Sigmoid colon (tissue), 7 donors: Measurements from ENCODE around the gene CASQ2. TPM values are rescaled to one million over a fixed set of nuclear protein-coding genes. Genes with fewer than 3 reads are reported as not detected.

Source experiments
- DNase-seq: peaks from one replicate; pipeline ENCODE4 v3.0.0-alpha.2; 2019
- H3K27ac ChIP-seq, 4 donors: fragments of 200-600 bp; sonication (generic); one replicate each; pipeline ENCODE4 v1.5.1; 2016 to 2019; ENCODE audit warnings: mild to moderate bottlenecking in 1 of 4
- H3K27me3 ChIP-seq, 3 donors: fragments of 200-600 bp; sonication (generic); one replicate each; pipeline ENCODE4 v1.5.1; 2019; ENCODE audit warnings: mild to moderate bottlenecking in 1 of 3
- H3K36me3 ChIP-seq, 4 donors: fragments of 200-600 bp; sonication (generic); one replicate each; pipeline ENCODE4 v1.5.1; 2016 to 2019
- H3K4me1 ChIP-seq, 4 donors: fragments of 200-600 bp; sonication (generic); one replicate each; pipeline ENCODE4 v1.5.1; 2017 to 2019
- H3K4me3 ChIP-seq, 4 donors: fragments of 200-600 bp; sonication (generic); one replicate each; pipeline ENCODE4 v1.5.1; 2017 to 2019; ENCODE audit warnings: mild to moderate bottlenecking in 2 of 4, moderate library complexity in 1 of 4
- H3K9me3 ChIP-seq, 4 donors: fragments of 200-600 bp in 3 of 4; sonication (generic) in 3 of 4; one replicate each; pipeline versions ENCODE4 v1.5.1 to v1.6.1; 2013 to 2019
- EP300 ChIP-seq, 4 donors: sonication (generic); formaldehyde crosslinking; IDR thresholded peaks; one replicate each; pipeline ENCODE4 v1.6.1; 2017; ENCODE audit warnings: antibody characterized with exemption in 4 of 4
- POLR2A ChIP-seq, 2 donors: fragments of 450-650 bp; IDR thresholded peaks; one replicate each; pipeline ENCODE4 v1.6.1; 2016; ENCODE audit warnings: antibody characterized with exemption in 2 of 2, mild to moderate bottlenecking in 2 of 2, moderate library complexity in 2 of 2
- POLR2AphosphoS5 ChIP-seq, 4 donors: sonication (generic); formaldehyde crosslinking; IDR thresholded peaks; one replicate each; pipeline ENCODE4 v1.6.1; 2017; ENCODE audit warnings: antibody characterized with exemption in 4 of 4
- WGBS, 2 donors: extraction: QIAGEN DNeasy Blood & Tissue Kit; methylation state at CpG; one replicate each; pipeline ENCODE4 v1.1.7; 2013; 5-methylcytosine and 5-hydroxymethylcytosine counted together
- intact Hi-C: fragments of 100-400 bp; cut with DNase I; formaldehyde crosslinking; loops from one replicate; pipeline ENCODE4 v1.15.1; 2023
- polyA plus RNA-seq, 3 donors: library from polyadenylated mRNA; stranded (reverse); fragments of 200-250 nt; gene quantifications; one replicate each; pipeline ENCODE4 v1.2.3, GENCODE V29; 2013
- total RNA-seq, 4 donors: library from RNA; depleted of rRNA; stranded (reverse); fragments of >200 nt; gene quantifications; one replicate each; pipeline ENCODE4 v1.1.0, GENCODE V29; 2016
- TF ChIP-seq, protein P1 (sequence below), 4 experiments: fragments of 450-650 bp in 3 of 4; fragments of 200-600 bp in 1 of 4; IDR thresholded peaks; one replicate each; pipeline ENCODE4 v1.5.1; 2016 to 2019; ENCODE audit warnings: antibody characterized with exemption in 4 of 4, mild to moderate bottlenecking in 3 of 4, moderate library complexity in 2 of 4
- donor health status: healthy with polysubstance abuse.
- donor health status: Bipolar disorder and iron deficiency.
- donor health status: healthy.

CASQ2 gene
- total and polyA plus RNA-seq, 7 donors = 0.46 to 160 (median 58.3) TPM

DNA sequence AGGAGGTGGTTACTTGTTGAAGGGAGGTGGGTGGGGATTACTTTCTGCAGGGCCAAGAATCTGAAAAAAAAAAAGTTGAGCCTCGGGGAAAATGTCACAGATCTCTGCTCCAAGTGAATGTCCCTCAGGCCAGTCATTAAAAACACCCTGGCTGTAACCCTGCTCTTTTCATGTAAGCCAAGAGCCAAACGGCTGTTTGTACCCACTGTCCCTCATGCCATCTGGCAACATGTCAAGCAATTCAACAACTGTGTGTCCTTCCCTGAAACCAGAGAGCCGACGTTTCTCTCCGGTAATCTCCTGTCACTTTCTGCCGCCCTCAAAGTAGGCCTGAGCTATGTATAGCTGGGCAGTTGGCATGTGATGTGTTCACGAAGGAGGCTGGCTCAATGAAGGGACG is 14.7 kb downstream of the CASQ2 start:
- H3K27me3 ChIP-seq = no peaks in the 10 kb centered on the region
- no peak for DNase-seq
- no peaks in the 10 kb centered on the region for H3K36me3 ChIP-seq
- H3K4me3 ChIP-seq = no peak overlapping the region
- H3K9me3 ChIP-seq = no peaks in the 10 kb centered on the region
- 53 to 65% methylated on average over 8 of the region's 8 CpGs for WGBS, 2 donors
- H3K4me1 ChIP-seq = peaks cover 0 to 92% (median 67%) of the 10 kb centered on the region in 4 donors
- H3K27ac ChIP-seq = peak overlapping the region in 3 of 4 donors; percentile 30 to 62 (median 53)
- TF ChIP-seq EP300 (IDR thresholded peaks at IDR 0.05) (no peak), POLR2AphosphoS5 (IDR thresholded peaks at IDR 0.05) (peak in 2 of 4 donors; percentile 14 to 15)
- TF ChIP-seq, protein P1, sequence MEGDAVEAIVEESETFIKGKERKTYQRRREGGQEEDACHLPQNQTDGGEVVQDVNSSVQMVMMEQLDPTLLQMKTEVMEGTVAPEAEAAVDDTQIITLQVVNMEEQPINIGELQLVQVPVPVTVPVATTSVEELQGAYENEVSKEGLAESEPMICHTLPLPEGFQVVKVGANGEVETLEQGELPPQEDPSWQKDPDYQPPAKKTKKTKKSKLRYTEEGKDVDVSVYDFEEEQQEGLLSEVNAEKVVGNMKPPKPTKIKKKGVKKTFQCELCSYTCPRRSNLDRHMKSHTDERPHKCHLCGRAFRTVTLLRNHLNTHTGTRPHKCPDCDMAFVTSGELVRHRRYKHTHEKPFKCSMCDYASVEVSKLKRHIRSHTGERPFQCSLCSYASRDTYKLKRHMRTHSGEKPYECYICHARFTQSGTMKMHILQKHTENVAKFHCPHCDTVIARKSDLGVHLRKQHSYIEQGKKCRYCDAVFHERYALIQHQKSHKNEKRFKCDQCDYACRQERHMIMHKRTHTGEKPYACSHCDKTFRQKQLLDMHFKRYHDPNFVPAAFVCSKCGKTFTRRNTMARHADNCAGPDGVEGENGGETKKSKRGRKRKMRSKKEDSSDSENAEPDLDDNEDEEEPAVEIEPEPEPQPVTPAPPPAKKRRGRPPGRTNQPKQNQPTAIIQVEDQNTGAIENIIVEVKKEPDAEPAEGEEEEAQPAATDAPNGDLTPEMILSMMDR (IDR thresholded peaks at IDR 0.05) = no peak
- intact Hi-C loops = no loop called here

DNA sequence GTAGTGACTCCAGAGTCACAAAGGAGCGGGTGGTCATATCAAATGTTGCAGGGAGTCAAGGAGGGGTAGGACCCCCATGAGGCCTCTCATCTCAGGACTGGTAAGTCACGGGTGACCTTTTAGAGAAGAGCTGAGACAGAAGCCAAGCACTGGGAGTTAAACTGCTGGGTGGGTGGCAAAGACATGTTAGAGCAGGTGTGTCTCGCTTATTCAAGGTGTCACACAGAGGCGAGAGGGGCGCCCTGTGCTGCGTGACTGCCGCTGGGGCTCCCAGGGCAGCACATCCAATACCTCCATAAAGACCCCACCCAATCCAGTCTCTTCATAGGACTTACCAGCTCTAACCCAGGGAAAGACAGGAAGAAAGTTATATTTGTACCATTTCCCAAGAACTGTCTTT is 15.2 kb downstream of the CASQ2 start:
- Histone ChIP-seq H3K4me3 (no peak overlapping the region), H3K27me3 (no peaks in the 10 kb centered on the region), H3K9me3 (no peaks in the 10 kb centered on the region), H3K36me3 (no peaks in the 10 kb centered on the region), H3K27ac (peak overlapping the region in 3 of 4 donors; percentile 35 to 62 (median 53)), H3K4me1 (peaks cover 0 to 93% (median 68%) of the 10 kb centered on the region in 4 donors)
- DNase-seq = no peak
- intact Hi-C loops = no loop called here
- 91 to 92% methylated on average over 7 of the region's 7 CpGs for WGBS, 2 donors
- TF ChIP-seq EP300 (IDR thresholded peaks at IDR 0.05) (no peak), POLR2A (IDR thresholded peaks at IDR 0.05) (no peak), POLR2AphosphoS5 (IDR thresholded peaks at IDR 0.05) (no peak)
- TF ChIP-seq, protein P1 (IDR thresholded peaks at IDR 0.05) = no peak

DNA sequence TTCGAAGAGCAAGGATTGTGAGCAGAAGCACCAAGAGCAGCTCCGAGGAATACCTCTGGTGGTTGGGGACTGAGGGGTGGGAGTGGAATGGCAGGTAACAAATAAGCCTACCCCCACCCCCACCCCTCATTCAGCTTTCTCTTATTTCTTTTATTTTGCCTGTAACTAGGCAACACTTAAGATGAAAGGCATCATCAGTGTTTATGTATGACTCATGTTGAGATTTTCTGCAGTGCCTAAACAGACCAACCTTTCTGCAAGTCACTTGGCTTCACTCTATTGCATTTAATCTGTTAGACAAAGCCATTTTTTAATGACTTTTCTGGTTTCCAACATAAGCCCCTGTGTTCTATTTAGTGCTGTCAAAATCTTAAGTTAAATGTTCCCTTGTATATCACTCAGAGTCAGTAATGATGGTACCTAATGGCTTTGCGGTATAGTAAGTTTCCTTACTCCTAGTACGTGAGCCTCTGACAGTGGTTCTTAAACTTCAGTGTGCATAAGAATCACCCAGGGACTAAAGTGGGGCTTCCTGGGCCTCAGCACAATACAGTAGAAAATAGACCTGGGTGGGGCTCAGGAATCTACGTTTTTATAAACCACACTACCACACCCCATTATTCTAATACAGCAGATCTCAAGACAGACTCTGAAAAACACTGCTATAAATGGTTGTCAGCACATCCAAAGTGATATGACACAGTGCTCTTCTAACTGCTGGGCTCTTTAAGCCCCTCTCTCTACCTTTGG is 19.9 kb downstream of the CASQ2 start:
- Histone ChIP-seq H3K4me1 (peaks cover 0 to 56% (median 32%) of the 10 kb centered on the region in 4 donors), H3K36me3 (no peaks in the 10 kb centered on the region), H3K27me3 (no peaks in the 10 kb centered on the region), H3K27ac (peak overlapping the region; percentile 59 to 79 (median 74)), H3K9me3 (no peaks in the 10 kb centered on the region), H3K4me3 (no peak overlapping the region)
- 70 to 74% methylated on average over 5 of the region's 5 CpGs for WGBS, 2 donors
- TF ChIP-seq, protein P1 (IDR thresholded peaks at IDR 0.05) = no peak
- peak in 3 of 4 donors; percentile 17 to 31 (median 18) for TF ChIP-seq POLR2AphosphoS5 (IDR thresholded peaks at IDR 0.05)
- intact Hi-C loops = no loop called here
- no peak for DNase-seq

DNA sequence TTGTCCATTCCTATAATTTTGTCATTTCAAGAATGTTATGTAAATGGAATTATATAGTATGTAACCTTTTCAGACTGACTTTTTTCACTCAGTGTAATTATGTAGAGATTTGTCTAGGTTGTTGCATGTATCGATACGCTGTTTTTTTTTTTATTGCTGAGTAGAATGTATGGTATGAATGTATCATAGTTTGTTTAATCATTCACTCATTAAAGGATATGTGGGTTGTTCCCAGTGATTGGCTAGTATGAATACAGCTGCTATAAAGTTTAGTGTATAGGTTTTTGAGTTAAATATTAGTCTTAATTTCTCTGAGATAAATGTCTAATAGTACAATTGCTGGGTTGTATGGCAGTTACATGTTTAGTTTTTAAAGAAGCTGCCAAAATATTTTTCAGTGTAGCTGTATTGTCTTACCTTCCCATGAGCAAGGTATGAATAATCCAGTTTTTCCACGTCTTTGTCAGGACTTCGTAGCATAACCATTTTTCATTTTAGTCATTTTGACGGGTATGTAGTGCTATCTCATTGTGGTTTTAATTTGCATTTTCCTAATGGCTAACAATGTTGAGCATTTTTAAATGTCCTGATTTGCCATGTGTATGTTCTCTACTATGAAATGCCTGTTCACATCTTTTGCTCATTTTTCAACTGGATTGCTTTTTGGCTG is 22.4 kb downstream of the CASQ2 start:
- Histone ChIP-seq H3K4me1 (peaks cover 0 to 33% (median 24%) of the 10 kb centered on the region in 4 donors), H3K27ac (no peak overlapping the region), H3K9me3 (no peaks in the 10 kb centered on the region), H3K27me3 (no peaks in the 10 kb centered on the region), H3K36me3 (peaks cover 0 to 2% (median 0%) of the 10 kb centered on the region in 4 donors), H3K4me3 (no peak overlapping the region)
- 20 to 75% methylated on average over 5 of the region's 5 CpGs for WGBS, 2 donors
- TF ChIP-seq, protein P1 (IDR thresholded peaks at IDR 0.05) = no peak
- TF ChIP-seq POLR2AphosphoS5 (IDR thresholded peaks at IDR 0.05) = no peak
- intact Hi-C loops = no loop called here
- DNase-seq = no peak
